ENCODE data around the gene GPR183. TPM values are rescaled to one million over a fixed set of nuclear protein-coding genes. Genes with fewer than 3 reads are reported as not detected.
A peak's percentile ranks its signal among the peaks of the same experiment; 100 is the strongest.

Gene GPR183
- total and polyA plus RNA-seq, 4 donors = 2.0 to 27.0 (median 4.1) TPM

DNA sequence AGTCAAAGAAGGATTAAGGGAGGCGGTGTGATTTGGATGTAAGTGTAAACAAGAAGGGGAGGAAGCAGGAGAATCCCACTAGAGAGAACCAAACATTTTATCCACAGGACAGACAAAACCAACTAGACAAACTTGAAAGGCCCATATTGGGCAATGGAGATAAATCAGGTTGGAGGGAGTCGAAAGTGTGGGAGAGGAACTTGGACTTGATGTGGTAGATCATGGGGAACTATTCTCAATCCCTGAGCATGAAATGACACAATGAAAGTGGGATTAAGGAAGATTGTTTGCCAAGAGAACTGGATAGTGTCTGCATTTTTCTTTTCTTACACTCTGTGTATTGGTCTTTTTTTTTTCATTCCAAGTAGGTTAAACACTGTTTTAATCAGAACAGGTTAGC, 17.9 kb downstream of the GPR183 start:
- H3K27me3 ChIP-seq (ENCODE audit: control insufficient read depth, insufficient read depth, low read length) = no peaks in the 10 kb centered on the region
- H3K9me3 ChIP-seq (ENCODE audit: control insufficient read depth, insufficient read depth, low read length) = no peaks in the 10 kb centered on the region
- H3K4me1 ChIP-seq (ENCODE audit: control insufficient read depth, insufficient read depth, low read length) = no peaks in the 10 kb centered on the region
- 100% methylated on average over 1 of the region's 2 CpGs for WGBS (ENCODE audit: insufficient coverage)
- no peak for DNase-seq (ENCODE audit: low read depth in 4 of 6, low spot score in 6 of 6)
- no peak overlapping the region for H3K27ac ChIP-seq (ENCODE audit: low read depth, low read length)
- H3K4me3 ChIP-seq (ENCODE audit: low read depth, low read length) = no peak overlapping the region
- no peaks in the 10 kb centered on the region for H3K36me3 ChIP-seq (ENCODE audit: control insufficient read depth, insufficient read depth, low read length)

DNA sequence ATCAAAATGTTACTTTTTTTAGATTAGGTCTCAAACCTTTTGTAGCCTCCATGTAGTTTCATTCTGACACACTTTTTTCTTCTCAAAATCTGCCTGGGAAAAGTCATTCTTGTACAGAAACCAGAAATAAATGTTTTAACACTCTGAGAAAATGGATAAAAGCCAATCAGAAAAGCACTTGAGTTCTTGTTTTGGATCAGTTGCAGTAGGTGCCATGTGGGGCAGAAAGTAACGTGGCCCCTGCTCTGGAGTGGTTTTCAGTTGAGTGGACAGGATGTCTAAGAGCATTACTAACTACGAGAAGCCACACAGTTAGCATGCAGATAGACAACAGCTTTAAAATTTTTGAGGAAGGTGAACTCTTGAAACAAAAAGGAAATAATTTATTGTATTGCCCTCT, 19.1 kb downstream of the GPR183 start:
- no peaks in the 10 kb centered on the region for H3K9me3 ChIP-seq (ENCODE audit: control insufficient read depth, insufficient read depth, low read length)
- WGBS (ENCODE audit: insufficient coverage) = 40% methylated on average over 1 of the region's 2 CpGs
- H3K36me3 ChIP-seq (ENCODE audit: control insufficient read depth, insufficient read depth, low read length) = no peaks in the 10 kb centered on the region
- no peaks in the 10 kb centered on the region for H3K4me1 ChIP-seq (ENCODE audit: control insufficient read depth, insufficient read depth, low read length)
- no peaks in the 10 kb centered on the region for H3K27me3 ChIP-seq (ENCODE audit: control insufficient read depth, insufficient read depth, low read length)
- H3K4me3 ChIP-seq (ENCODE audit: low read depth, low read length) = no peak overlapping the region
- DNase-seq (ENCODE audit: low read depth in 4 of 6, low spot score in 6 of 6) = no peak
- no peak overlapping the region for H3K27ac ChIP-seq (ENCODE audit: low read depth, low read length)

DNA sequence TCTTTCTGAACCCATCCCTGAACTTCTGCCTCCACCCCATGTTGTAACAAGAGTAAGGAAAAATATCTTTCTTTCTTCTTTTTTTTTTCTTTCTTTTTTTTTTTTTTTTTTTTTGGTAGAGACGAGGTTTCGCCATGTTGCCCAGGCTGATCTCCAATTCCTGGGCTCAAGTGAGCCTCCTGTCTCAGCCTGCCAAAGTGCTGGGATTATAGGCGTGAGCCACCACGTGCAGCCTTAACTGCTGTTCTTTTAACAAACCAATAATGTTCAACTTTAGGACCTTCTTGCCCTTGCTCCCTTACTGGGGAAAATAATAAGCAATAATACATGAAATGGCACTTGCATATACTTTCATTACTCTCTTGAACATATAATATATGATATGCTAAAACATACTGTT, 19.6 kb downstream of the GPR183 start:
- Histone ChIP-seq H3K36me3 (ENCODE audit: control insufficient read depth, insufficient read depth, low read length) (no peaks in the 10 kb centered on the region), H3K4me3 (ENCODE audit: low read depth, low read length) (no peak overlapping the region), H3K27ac (ENCODE audit: low read depth, low read length) (no peak overlapping the region), H3K4me1 (ENCODE audit: control insufficient read depth, insufficient read depth, low read length) (no peaks in the 10 kb centered on the region), H3K9me3 (ENCODE audit: control insufficient read depth, insufficient read depth, low read length) (no peaks in the 10 kb centered on the region), H3K27me3 (ENCODE audit: control insufficient read depth, insufficient read depth, low read length) (no peaks in the 10 kb centered on the region)
- WGBS (ENCODE audit: insufficient coverage) = 100% methylated on average over 1 of the region's 4 CpGs
- DNase-seq (ENCODE audit: low read depth in 4 of 6, low spot score in 6 of 6) = no peak

DNA sequence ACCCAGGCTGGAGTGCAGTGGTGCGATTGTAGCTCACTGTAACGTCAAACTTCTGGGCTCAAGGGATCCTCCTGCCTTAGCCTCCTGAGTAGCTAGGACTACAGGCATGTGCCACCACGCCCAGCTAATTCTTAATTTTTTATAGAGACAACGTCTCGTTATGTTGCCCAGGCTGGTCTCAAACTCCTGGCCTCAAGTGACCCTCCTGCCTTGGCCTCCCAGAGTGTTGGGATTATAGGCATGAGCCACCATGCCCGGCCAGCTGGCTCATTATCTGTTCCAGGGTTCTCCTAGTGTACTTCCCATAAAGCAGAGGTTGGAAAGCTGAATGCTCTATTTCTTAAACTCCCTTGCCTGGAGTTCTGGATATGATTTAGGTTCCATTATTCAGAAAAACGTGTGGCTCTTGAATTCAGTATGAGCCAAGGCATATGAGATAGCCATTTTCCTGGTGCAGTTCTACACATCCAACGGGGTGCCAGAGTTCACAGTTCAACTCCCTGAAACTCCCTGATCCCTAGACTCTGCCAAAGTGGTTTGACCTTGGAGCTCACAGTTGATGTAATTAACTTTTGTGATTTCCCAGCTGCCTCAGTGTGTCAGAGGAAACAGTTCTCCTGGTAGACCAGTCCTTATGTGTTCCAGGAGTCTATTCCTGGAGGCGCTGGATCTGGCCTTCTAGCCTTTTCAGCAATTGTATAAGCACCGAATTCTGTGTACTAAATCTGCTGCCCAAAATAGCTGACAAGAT, 21.6 kb downstream of the GPR183 start:
- no peaks in the 10 kb centered on the region for H3K36me3 ChIP-seq (ENCODE audit: control insufficient read depth, insufficient read depth, low read length)
- H3K27me3 ChIP-seq (ENCODE audit: control insufficient read depth, insufficient read depth, low read length) = no peaks in the 10 kb centered on the region
- 86% methylated on average over 6 of the region's 10 CpGs for WGBS (ENCODE audit: insufficient coverage)
- H3K4me1 ChIP-seq (ENCODE audit: control insufficient read depth, insufficient read depth, low read length) = no peaks in the 10 kb centered on the region
- no peak for DNase-seq (ENCODE audit: low read depth in 4 of 6, low spot score in 6 of 6)
- H3K4me3 ChIP-seq (ENCODE audit: low read depth, low read length) = no peak overlapping the region
- no peaks in the 10 kb centered on the region for H3K9me3 ChIP-seq (ENCODE audit: control insufficient read depth, insufficient read depth, low read length)
- no peak overlapping the region for H3K27ac ChIP-seq (ENCODE audit: low read depth, low read length)

DNA sequence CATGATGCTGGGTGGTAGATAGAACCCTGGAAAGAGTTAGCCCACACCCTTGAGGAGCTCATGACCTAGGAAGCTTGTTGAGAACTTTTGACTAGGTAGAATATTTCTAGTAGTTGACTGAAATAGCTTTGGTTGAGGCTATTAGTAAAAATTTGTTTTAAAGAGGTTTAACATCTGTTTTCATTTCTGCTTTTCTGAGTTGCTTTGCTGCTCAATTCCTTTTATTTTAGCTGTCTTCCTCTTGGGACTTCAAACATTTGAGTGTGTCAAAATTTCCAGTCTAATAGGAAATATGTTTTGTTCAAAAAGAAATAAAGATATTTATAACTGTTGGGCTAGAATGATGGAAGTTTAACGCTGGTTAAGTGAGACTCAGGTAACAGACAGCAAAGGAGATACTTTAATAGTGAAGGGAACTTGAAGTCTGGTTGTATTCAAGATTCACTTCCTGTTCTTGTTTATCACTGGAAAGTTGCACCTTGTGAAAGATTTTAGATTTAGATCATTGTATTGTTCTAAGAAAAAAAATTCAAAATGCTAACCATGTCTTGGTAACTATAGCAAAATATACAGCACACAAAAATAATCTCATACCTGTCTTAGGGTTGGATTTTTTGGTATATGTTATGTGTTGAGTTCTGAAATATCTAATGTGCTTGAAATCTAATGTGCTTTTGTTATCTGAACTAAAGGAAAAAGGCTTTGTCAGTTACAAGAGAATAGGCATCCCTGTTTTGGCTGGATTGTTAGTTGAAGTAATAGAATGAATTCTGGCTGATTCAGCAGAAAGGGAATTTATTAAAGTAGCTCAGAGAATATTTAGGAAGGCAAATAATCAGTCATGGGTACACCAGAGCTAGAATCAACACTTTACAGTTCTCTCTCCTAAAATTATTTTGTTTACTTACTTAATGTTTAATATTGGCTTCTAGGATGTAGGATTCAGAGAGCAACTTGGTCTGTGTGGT, 24.7 kb downstream of the GPR183 start:
- DNase-seq (ENCODE audit: low read depth in 4 of 6, low spot score in 6 of 6) = no peak
- Histone ChIP-seq H3K4me1 (ENCODE audit: control insufficient read depth, insufficient read depth, low read length) (no peaks in the 10 kb centered on the region), H3K4me3 (ENCODE audit: low read depth, low read length) (no peak overlapping the region), H3K27ac (ENCODE audit: low read depth, low read length) (peak overlapping the region; percentile 53), H3K27me3 (ENCODE audit: control insufficient read depth, insufficient read depth, low read length) (no peaks in the 10 kb centered on the region), H3K9me3 (ENCODE audit: control insufficient read depth, insufficient read depth, low read length) (no peaks in the 10 kb centered on the region), H3K36me3 (ENCODE audit: control insufficient read depth, insufficient read depth, low read length) (no peaks in the 10 kb centered on the region)
- WGBS (ENCODE audit: insufficient coverage) = 100% methylated on average over 1 of the region's 1 CpG

DNA sequence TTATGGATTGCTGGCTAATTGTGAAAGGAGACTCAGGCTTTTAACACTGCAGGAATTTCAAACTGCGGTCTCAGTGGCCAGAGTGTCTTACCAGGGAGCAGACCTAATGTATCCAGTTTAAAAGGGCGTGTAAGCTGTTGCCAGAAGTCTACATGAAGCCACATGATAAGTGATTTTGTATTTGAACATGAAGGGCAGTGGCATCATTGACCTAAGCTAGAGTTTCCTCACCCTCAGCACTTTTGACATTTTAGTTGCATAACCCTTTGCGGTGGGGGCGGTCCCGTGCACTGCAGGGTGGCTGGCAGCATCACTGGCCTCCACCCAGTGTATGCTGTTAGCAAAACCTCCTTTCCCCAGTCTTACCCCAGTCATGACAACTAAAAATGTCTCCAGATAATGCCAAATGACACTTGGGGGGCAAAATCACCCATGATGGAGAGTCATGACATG, 25.4 kb downstream of the GPR183 start:
- Histone ChIP-seq H3K4me3 (ENCODE audit: low read depth, low read length) (no peak overlapping the region), H3K36me3 (ENCODE audit: control insufficient read depth, insufficient read depth, low read length) (no peaks in the 10 kb centered on the region), H3K4me1 (ENCODE audit: control insufficient read depth, insufficient read depth, low read length) (no peaks in the 10 kb centered on the region), H3K27me3 (ENCODE audit: control insufficient read depth, insufficient read depth, low read length) (no peaks in the 10 kb centered on the region), H3K27ac (ENCODE audit: low read depth, low read length) (peak overlapping the region; percentile 53), H3K9me3 (ENCODE audit: control insufficient read depth, insufficient read depth, low read length) (no peaks in the 10 kb centered on the region)
- DNase-seq (ENCODE audit: low read depth in 4 of 6, low spot score in 6 of 6) = no peak
- WGBS (ENCODE audit: insufficient coverage) = 88% methylated on average over 5 of the region's 5 CpGs

DNA sequence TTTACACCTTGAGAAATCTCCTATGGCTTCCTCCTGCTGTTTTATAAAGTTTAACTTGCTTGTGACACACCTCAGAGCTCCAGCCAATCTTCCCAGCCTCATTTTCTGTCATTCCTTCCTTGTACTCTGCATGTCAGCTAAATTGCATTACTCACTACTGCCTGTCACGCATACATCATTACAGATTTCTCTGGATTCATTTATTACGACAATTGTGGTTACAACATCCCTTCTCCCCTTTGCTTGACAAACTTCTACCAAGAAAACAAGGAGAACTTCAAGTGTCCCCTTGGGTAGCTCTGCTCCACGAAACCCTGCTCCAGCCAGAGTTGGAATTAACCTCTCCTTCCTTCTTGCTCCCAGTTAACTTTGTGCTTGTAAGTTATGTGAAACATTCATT, 27.0 kb downstream of the GPR183 start:
- H3K27ac ChIP-seq (ENCODE audit: low read depth, low read length) = no peak overlapping the region
- H3K36me3 ChIP-seq (ENCODE audit: control insufficient read depth, insufficient read depth, low read length) = no peaks in the 10 kb centered on the region
- no peak for DNase-seq (ENCODE audit: low read depth in 4 of 6, low spot score in 6 of 6)
- H3K9me3 ChIP-seq (ENCODE audit: control insufficient read depth, insufficient read depth, low read length) = no peaks in the 10 kb centered on the region
- no peaks in the 10 kb centered on the region for H3K27me3 ChIP-seq (ENCODE audit: control insufficient read depth, insufficient read depth, low read length)
- no peak overlapping the region for H3K4me3 ChIP-seq (ENCODE audit: low read depth, low read length)
- H3K4me1 ChIP-seq (ENCODE audit: control insufficient read depth, insufficient read depth, low read length) = no peaks in the 10 kb centered on the region
- WGBS (ENCODE audit: insufficient coverage) = 87% methylated on average over 2 of the region's 3 CpGs

DNA sequence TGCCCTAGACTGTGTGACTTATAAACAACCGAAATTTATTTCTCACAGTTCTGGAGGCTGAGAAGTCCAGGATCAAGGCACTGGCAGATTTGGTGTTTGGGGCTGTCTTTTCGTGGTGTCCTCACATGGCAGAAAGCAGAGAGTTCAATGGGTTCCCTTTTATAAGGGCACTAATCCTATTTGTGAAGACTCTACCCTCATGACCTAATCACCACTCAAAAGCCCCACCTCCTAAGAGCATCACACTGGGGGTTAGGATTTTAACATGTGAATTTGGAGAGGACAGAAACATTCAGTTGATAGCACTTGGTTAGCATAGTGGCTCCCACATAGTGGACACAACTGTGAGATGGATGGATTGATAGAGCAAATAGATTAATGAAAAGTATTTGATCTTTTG, 27.6 kb downstream of the GPR183 start:
- no CpG with 5 or more reads among the region's 2 CpGs for WGBS (ENCODE audit: insufficient coverage)
- H3K4me3 ChIP-seq (ENCODE audit: low read depth, low read length) = no peak overlapping the region
- H3K27ac ChIP-seq (ENCODE audit: low read depth, low read length) = no peak overlapping the region
- DNase-seq (ENCODE audit: low read depth in 4 of 6, low spot score in 6 of 6) = no peak
- H3K36me3 ChIP-seq (ENCODE audit: control insufficient read depth, insufficient read depth, low read length) = no peaks in the 10 kb centered on the region
- no peaks in the 10 kb centered on the region for H3K4me1 ChIP-seq (ENCODE audit: control insufficient read depth, insufficient read depth, low read length)
- no peaks in the 10 kb centered on the region for H3K9me3 ChIP-seq (ENCODE audit: control insufficient read depth, insufficient read depth, low read length)
- H3K27me3 ChIP-seq (ENCODE audit: control insufficient read depth, insufficient read depth, low read length) = no peaks in the 10 kb centered on the region

DNA sequence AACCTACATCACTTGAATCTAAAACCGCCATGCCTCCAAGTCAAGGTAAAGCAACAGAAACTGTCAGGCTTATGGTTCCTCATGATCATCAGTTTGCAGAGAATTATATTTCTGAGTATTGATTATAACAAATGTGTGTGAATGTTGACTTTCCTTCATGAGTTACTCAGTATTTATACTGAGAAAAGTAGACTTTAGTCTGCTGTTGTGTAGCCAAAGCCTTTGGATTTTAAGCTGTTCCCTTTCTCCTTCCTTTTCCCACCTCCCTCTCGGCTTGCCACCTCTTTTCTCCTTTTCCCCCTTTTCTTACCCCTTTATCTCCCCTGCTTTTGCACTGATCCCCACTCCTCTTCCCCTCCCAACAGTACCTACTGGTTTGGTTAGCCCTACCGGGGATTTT, 28.4 kb downstream of the GPR183 start:
- Histone ChIP-seq H3K27me3 (ENCODE audit: control insufficient read depth, insufficient read depth, low read length) (no peaks in the 10 kb centered on the region), H3K36me3 (ENCODE audit: control insufficient read depth, insufficient read depth, low read length) (no peaks in the 10 kb centered on the region), H3K4me3 (ENCODE audit: low read depth, low read length) (no peak overlapping the region), H3K9me3 (ENCODE audit: control insufficient read depth, insufficient read depth, low read length) (no peaks in the 10 kb centered on the region), H3K27ac (ENCODE audit: low read depth, low read length) (no peak overlapping the region), H3K4me1 (ENCODE audit: control insufficient read depth, insufficient read depth, low read length) (no peaks in the 10 kb centered on the region)
- DNase-seq (ENCODE audit: low read depth in 4 of 6, low spot score in 6 of 6) = no peak
- WGBS (ENCODE audit: insufficient coverage) = no CpG with 5 or more reads among the region's 3 CpGs
